IPS DF 4.7 (cell line): Measurements from ENCODE around the gene SEMA5A.

Experiments used
- DNase-seq: peaks from one replicate; pipeline ENCODE4 v3.0.0-alpha.2; 2013; ENCODE audit warnings: low spot score; ENCODE audit errors: extremely low read depth

The SEMA5A gene

DNA sequence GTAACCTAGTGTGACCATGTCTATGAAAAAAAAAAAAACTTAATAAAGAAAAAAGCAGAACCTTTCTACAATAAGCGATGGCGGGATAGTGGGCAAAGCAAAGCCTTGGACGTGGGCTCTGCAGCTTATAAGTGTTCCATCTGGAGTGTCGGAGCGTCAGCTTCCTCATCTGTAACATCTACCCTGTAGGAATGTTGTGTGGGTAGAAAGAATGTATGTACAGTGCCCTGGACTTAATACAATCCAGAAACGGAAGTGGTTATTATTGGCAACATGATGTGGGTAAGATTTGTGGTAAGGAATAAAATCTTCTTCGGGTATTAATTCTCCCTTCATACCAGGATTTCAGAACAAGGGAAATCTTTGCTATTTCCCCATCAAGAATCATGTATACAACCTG is 66.5 kb downstream of the SEMA5A start:
- no peak for DNase-seq

GRCh38 chr5:9477537-9477936 is 68.3 kb downstream of the SEMA5A start:
- no peak for DNase-seq

GRCh38 chr5:9474219-9475002 is 71.5 kb downstream of the SEMA5A start:
- no peak for DNase-seq

GRCh38 chr5:9473624-9474023 is 72.3 kb downstream of the SEMA5A start:
- no peak for DNase-seq

DNA sequence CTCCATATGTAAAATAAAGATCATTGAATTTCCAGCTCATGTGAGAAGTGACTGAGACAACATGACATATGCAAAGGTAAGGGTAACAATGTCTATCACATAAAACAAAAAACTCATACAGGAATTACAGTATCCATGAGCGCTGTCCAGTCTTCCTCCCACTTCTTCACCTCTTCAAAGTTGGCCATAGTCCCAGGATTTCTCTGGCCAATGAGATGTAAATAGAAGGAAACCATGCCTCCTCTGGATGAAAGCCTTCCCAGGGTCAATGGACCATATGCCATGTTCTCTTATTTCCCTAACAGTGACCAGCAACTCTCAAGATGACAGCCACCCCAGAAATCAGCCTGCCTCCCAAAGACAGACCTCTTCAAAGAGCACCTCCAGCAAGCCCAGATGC is 75.5 kb downstream of the SEMA5A start:
- DNase-seq: no peak

DNA sequence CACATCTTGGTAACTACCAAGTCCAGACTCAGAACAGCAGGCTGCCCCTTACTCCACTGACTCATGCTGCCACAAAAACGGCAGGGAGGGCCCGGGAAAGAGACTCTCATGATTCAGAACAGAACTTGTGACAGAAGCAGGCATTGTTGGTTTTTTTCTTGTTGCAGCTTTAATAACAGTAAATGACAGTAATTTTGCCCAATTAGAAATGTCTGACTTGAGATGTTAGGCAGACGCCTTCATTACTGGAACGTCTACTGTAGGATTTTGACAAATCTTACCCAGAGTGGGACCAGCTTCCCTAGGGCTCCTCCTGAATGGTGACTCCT is 77.9 kb downstream of the SEMA5A start:
- DNase-seq: no peak

DNA sequence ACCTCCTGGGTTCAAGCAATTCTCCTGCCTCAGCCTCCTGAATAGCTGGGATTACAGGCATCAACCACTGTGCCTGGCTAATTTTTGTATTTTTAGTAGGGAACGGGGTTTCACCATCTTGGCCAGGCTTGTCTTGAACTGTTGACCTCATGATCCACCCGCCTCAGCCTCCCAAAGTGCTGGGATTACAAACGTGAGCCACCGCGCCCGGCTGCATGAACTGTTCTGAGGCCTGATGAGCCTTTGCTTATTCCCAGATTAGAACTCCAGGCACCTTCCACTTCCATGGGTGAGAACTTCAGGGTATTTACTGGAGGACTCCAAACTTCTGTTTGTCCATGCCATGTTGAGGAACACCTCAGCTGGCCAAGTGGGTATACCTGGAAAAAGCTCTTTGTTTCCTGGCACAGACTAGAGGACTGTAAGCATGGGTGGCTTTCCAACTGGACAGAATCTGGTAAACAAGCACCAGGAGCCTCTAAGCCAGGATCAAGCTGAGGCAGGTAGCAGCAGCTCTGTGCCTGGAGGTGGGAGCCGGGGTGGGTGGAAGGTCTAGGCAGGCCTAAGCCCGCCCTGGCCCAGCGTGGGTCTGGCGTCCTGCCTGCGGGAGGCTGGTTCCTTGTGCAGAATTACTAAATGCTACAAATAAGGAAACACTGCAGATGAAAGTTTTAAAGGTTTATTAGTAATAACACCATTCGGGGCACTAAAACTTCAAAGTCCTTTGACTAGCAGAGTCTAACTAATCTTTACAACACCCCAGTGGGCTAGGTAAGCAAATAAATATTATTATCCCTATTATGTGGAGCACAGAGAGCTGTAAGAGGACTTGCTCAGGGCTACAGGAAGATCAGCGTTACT is 78.4 kb downstream of the SEMA5A start:
- no peak for DNase-seq

GRCh38 chr5:9466697-9467096 is 79.2 kb downstream of the SEMA5A start:
- no peak for DNase-seq

DNA sequence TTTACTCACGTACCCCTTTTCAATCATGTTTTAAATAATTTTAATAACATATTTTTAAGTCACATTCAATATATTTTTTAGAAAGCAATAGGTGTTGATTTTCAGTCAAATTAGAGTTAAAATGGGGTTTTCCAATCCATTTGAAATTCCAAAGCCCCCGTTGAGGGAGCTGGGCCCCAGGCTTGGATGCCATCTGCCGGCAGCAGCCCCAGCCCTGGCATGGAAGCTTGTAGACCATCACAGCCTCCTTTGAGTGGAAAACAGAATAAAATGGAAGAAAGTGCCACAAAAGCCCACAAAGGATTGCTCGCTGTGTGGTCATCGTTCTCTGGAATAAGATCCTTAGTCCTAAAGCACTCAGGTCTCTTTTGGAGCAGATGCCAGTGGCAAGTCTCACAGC is 81.4 kb downstream of the SEMA5A start:
- DNase-seq: no peak

- DNase-seq: no peak
These were observed 83.8 kb downstream of the SEMA5A start for GRCh38 chr5:9462109-9462508.

DNA sequence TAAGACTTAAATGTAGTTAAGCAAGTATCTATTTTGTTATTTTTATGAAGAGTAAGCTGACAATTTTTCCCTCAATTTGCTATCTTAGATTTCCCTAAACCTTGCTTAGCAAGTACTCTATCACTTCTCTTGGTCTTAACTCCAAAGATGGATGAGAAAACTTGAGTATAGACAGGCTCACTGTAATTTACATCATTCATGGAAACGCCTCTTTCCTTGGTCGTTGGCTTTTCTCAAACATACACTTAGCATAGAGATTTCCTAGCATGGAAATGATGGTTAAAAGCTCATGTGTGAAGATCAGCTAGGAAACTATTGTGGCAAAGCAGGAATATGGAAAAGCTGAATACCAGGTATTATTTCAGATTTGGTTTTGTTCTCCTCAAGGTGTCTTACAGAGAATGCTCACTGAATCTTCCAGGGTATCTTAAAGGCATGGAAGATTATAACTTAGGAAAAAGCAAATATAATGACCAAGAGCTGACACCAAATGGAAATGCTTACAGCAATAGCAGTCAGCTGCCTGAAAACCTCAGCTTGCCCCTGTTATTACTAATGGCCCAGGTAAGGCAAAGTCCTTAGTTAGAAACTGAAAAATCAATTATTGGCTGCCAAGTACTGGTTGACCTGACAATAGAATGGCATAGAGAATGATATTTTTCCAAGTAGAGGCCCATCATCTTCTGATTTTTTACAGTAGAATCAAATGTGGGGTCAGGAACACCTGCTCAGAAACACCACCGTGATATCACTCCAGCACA is 84.8 kb downstream of the SEMA5A start:
- DNase-seq: no peak

DNA sequence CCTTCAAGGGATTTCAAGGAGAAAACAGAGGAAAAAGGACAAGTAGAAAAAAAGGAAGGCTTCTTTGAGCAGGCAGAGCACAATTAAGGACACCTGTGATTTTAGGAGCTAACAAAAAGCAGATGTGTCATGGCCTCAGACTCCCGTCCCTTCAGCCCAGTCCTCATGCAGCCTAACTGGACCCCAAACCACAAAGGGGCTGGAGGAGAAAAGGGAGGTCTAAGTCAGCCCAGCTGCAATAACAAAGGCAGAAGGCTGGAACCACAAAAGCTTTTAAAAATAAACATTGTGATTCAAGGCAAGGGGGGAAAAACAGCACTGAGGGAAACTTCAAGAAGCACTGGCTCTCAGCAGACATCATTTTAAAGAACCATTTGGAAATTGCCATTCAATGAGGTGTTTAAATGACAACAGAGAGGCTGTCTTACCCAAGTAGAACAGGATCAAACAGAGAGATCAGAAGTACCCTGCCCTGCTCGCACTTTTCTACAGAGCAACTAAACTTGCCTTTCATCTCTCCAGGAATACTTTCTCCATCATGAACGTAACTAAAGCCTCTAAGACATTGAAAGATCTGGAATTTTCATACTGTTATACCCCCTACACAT is 89.3 kb downstream of the SEMA5A start:
- no peak for DNase-seq

GRCh38 chr5:9455826-9456434 is 89.9 kb downstream of the SEMA5A start:
- DNase-seq: no peak

DNA sequence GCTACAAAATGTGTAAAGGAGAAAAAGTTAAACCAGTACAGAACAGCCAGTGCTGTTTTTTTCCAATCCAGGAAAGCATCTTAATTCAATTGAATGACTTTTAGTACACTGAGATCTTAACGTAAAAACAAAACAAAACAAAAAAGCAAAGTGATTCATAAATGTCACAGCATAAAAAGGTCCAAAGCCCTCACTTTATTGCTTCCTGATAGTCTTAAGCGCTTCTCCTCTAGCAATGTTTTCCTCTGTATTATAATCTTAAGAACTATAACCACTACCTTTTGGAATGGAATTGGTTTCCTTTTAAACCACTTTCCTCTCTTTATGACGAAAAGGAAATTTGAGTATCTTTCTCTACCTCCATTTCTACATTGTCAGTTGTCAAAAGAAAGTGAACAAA is 91.4 kb downstream of the SEMA5A start:
- no peak for DNase-seq

DNA sequence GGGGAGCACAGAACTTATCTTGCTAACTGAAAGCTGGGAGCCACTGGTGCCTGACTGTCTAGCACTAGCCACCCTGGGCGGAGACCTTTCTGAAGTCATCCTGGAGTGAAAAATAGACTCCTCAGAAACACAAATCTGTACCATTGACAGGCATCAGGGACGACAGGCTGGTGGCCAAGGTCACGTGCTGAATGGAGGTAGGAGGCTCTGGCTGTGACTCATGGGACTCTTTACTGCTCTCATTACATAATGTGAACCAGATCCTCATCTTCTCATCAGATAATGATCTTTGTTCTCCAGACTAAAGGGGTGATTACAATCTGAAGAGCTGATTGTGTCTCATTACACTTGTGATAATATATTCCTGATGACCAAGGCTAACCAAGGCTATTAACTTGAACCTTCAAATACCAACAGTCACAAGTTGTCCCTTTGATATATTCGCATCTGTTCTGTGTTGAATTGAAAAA is 91.8 kb downstream of the SEMA5A start:
- DNase-seq: no peak

GRCh38 chr5:9453480-9454011 is 92.3 kb downstream of the SEMA5A start:
- DNase-seq: no peak

DNA sequence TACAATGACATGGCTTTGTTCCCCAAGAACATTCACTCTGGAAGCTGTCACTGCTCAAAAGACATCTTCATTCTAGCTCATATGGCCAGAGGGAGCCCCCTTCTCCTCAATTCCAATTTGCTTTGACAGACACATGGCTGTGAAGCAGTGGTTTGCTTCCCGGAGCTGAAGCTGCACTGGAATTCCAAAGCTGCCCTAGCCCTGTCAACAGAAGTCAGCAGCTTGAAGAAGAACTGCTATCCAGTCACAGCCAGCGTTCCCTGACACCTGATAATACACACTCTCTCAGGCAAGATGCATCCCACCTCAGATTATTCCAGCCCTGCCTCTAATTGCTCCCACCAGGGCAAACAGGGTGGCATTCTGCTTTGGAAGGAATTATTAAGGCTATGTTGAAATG is 93.7 kb downstream of the SEMA5A start:
- no peak for DNase-seq

DNA sequence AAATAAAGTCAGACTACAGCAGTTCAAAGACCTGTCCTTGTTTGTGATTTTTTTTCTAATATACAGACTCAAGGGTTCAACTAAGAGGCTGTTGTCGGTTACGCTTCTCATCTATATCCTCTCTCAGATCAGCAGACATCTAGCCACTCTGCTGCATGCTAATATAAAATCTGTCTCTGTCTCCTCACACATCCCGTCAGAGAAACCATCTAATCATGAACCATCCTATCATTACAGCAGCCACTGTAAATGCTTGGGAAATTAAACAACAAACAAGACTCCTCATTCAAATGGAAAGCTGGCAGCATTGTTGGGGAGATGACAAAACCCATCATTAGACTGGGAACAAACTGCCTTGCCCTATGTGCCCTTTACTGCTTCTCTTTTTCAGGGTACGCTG is 94.8 kb downstream of the SEMA5A start:
- no peak for DNase-seq

- DNase-seq: no peak
These were observed 98.2 kb downstream of the SEMA5A start for GRCh38 chr5:9447691-9448090.

DNA sequence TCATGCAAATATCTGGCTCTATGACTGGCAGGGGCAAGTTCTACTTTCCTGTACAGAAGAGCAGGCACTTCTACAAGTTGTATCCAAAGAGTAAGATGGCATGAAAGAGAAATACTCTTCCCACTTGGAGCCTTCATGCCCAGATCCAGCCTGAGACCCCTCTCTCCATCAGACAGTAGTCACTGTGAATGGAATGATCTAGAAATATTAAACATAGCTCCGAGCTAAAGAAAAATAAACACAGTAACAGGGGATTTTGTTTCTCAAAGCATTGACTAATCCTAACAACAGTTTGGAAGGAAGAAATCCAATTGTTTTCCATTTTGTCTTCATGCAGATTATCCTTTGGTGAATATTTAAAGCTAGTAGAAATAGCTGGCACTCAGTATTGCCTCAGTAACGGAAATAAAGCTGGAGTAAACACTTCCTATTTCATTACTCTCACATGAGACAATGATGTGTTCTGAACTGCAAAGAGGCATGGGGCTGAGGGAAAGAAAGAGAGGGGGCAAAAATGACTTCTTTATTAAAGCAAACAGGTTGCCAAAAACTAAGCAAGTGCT is 100.0 kb downstream of the SEMA5A start:
- DNase-seq: no peak

DNA sequence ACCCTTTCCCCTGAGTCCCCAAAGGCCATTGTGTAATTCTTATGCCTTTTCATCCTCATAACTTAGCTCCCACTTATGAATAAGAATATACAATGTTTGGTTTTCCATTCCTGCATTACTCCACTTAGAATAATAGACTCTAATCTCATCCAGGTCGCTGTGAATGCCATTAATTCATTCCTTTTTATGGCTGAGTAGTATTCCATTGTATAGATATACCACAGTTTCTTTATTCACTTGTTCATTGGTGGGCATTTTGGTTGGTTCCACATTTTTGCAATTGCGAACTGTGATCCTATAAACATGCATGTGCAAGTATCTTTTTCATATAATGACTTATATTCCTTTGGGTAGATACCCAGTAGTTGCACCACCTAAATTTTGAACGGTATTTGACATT is 101.5 kb downstream of the SEMA5A start:
- no peak for DNase-seq
